ENCODE data around the gene CGB3. TPM values are rescaled to one million over a fixed set of nuclear protein-coding genes. Genes with fewer than 3 reads are reported as not detected.

CGB3 gene
- total RNA-seq, 1 experiment from 2014 or later = 1.7 TPM

GRCh38 chr19:48988286-48988685 is 35.8 kb downstream of the CGB3 start:
- no peak for DNase-seq (ENCODE audit: low read depth)

- DNase-seq (ENCODE audit: low read depth) = no peak
These were observed 36.8 kb downstream of the CGB3 start for GRCh38 chr19:48987323-48987722.

- no peak for DNase-seq (ENCODE audit: low read depth)
These were observed 37.9 kb downstream of the CGB3 start for GRCh38 chr19:48986211-48986610.

- DNase-seq (ENCODE audit: low read depth) = no peak
These were observed 38.4 kb downstream of the CGB3 start for GRCh38 chr19:48985711-48986110.

GRCh38 chr19:48982280-48982679 is 41.9 kb downstream of the CGB3 start:
- no peak for DNase-seq (ENCODE audit: low read depth)

GRCh38 chr19:48977061-48977460 is 47.1 kb downstream of the CGB3 start:
- no peak for DNase-seq (ENCODE audit: low read depth)

- DNase-seq (ENCODE audit: low read depth) = peak; percentile 45
These were observed 47.9 kb downstream of the CGB3 start for GRCh38 chr19:48975947-48976847.

Other genes starting within 250 kb of the CGB3 start
- 41.0 and 54.0 TPM in 2 replicates for gene BCAT2, start 213.3 kb downstream of the CGB3 start, total RNA-seq (2014; rRNA removed; shearing (Covaris generic))
- 20.9 and 22.7 TPM in 2 replicates for gene HSD17B14, start 187.8 kb downstream of the CGB3 start, total RNA-seq (2014; rRNA removed; shearing (Covaris generic))
- gene PLEKHA4, start 155.7 kb downstream of the CGB3 start, total RNA-seq (2014; rRNA removed; shearing (Covaris generic)) = 4.3 and 5.0 TPM in 2 replicates
- 31.1 and 40.5 TPM in 2 replicates for gene PPP1R15A, start 151.9 kb downstream of the CGB3 start, total RNA-seq (2014; rRNA removed; shearing (Covaris generic))
- gene TULP2, start 125.6 kb downstream of the CGB3 start, total RNA-seq (2014; rRNA removed; shearing (Covaris generic)) = not detected in 2 replicates
- gene NUCB1, start 124.0 kb downstream of the CGB3 start, total RNA-seq (2014; rRNA removed; shearing (Covaris generic)) = 236 and 301 TPM in 2 replicates
- gene DHDH, start 90.6 kb downstream of the CGB3 start, total RNA-seq (2014; rRNA removed; shearing (Covaris generic)) = 0.15 TPM in 1 of 2 replicates, not detected in the other
- gene BAX, start 69.5 kb downstream of the CGB3 start, total RNA-seq (2014; rRNA removed; shearing (Covaris generic)) = 97.7 and 101 TPM in 2 replicates
- gene FTL, start 59.0 kb downstream of the CGB3 start, total RNA-seq (2014; rRNA removed; shearing (Covaris generic)) = 3,106 and 3,231 TPM in 2 replicates
- 50.1 and 67.3 TPM in 2 replicates for gene GYS1, start 31.0 kb downstream of the CGB3 start, total RNA-seq (2014; rRNA removed; shearing (Covaris generic))
- gene RUVBL2, start 30.4 kb downstream of the CGB3 start, total RNA-seq (2014; rRNA removed; shearing (Covaris generic)) = 275 and 292 TPM in 2 replicates
- gene LHB, start 7.2 kb downstream of the CGB3 start, total RNA-seq (2014; rRNA removed; shearing (Covaris generic)) = 1.8 TPM in 1 of 2 replicates, not detected in the other
- gene CGB2, start 7.6 kb upstream of the CGB3 start, total RNA-seq (2014; rRNA removed; shearing (Covaris generic)) = 1.7 and 4.2 TPM in 2 replicates
- gene CGB1, start 12.6 kb upstream of the CGB3 start, total RNA-seq (2014; rRNA removed; shearing (Covaris generic)) = 2.6 and 14.5 TPM in 2 replicates
- gene CGB5, start 19.5 kb upstream of the CGB3 start, total RNA-seq (2014; rRNA removed; shearing (Covaris generic)) = 7.3 and 8.1 TPM in 2 replicates
- 15.7 and 21.3 TPM in 2 replicates for gene CGB8, start 24.8 kb upstream of the CGB3 start, total RNA-seq (2014; rRNA removed; shearing (Covaris generic))
- 2.7 and 5.3 TPM in 2 replicates for gene CGB7, start 33.4 kb upstream of the CGB3 start, total RNA-seq (2014; rRNA removed; shearing (Covaris generic))
- 0.67 TPM in 1 of 2 replicates, not detected in the other for gene NTF4, start 40.5 kb upstream of the CGB3 start, total RNA-seq (2014; rRNA removed; shearing (Covaris generic))
- not detected in 2 replicates for gene KCNA7, start 48.4 kb upstream of the CGB3 start, total RNA-seq (2014; rRNA removed; shearing (Covaris generic))
- 175 and 191 TPM in 2 replicates for gene SNRNP70, start 61.1 kb upstream of the CGB3 start, total RNA-seq (2014; rRNA removed; shearing (Covaris generic))
- gene LIN7B, start 90.0 kb upstream of the CGB3 start, total RNA-seq (2014; rRNA removed; shearing (Covaris generic)) = 9.7 and 17.1 TPM in 2 replicates
- 0.44 and 1.6 TPM in 2 replicates for gene C19orf73, start 94.8 kb upstream of the CGB3 start, total RNA-seq (2014; rRNA removed; shearing (Covaris generic))
- gene PPFIA3, start 95.2 kb upstream of the CGB3 start, total RNA-seq (2014; rRNA removed; shearing (Covaris generic)) = 2.4 and 4.8 TPM in 2 replicates
- not detected in 2 replicates for gene HRC, start 131.1 kb upstream of the CGB3 start, total RNA-seq (2014; rRNA removed; shearing (Covaris generic))
- 1.2 and 2.6 TPM in 2 replicates for gene TRPM4, start 133.5 kb upstream of the CGB3 start, total RNA-seq (2014; rRNA removed; shearing (Covaris generic))